Measurements from ENCODE around the gene CDH4. TPM values are rescaled to one million over a fixed set of nuclear protein-coding genes. Genes with fewer than 3 reads are reported as not detected.
A peak's percentile ranks its signal among the peaks of the same experiment; 100 is the strongest.

CDH4 gene
- total and polyA plus RNA-seq, 7 donors, result under 0.01 to 0.06 TPM; not detected in 5

DNA sequence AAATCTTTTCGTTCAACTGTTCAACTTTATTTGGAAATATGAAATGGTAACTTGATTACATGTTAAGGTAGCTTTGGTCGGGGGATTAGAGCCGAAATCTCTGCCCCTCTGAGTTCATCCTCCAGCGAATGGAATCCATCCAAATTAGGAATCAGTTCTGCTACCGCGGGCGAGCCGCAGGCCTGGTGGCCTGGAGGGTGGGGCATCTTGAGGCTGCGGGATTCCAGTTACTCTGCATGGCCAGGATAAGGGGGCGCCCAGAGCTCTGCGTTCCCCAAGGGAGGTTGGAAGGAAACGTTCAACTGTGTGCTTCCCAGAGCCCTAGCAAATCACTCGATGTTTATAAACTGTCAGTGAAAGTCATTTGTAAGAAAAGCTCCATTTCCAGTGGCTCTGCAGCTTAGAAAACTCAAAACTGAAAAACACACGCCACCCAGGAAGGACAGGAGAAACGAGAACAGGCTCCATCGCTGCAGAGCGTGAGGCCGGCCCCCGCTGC lies 551.4 kb downstream of the CDH4 start:
- no peaks in the 10 kb centered on the region for H3K36me3 ChIP-seq
- no peak for DNase-seq
- H3K4me1 ChIP-seq, result peaks cover 0 to 19% (median 11%) of the 10 kb centered on the region in 4 donors
- H3K9me3 ChIP-seq, result no peaks in the 10 kb centered on the region
- intact Hi-C loops (cut with DNase I), result no loop called here
- H3K27ac ChIP-seq, result no peak overlapping the region
- H3K4me3 ChIP-seq, result peak overlapping the region in 3 of 4 donors; percentile 7 to 25 (median 17)
- no peak for TF ChIP-seq POLR2A (IDR thresholded peaks at IDR 0.05)
- no peak for TF ChIP-seq CTCF (IDR thresholded peaks at IDR 0.05)
- no peak for TF ChIP-seq EP300 (IDR thresholded peaks at IDR 0.05)
- TF ChIP-seq POLR2AphosphoS5 (IDR thresholded peaks at IDR 0.05), result no peak
- WGBS, 2 donors, result 26 to 40% methylated on average over 19 of the region's 19 CpGs
- H3K27me3 ChIP-seq, result peaks cover 0 to 40% (median 6%) of the 10 kb centered on the region in 3 donors

DNA sequence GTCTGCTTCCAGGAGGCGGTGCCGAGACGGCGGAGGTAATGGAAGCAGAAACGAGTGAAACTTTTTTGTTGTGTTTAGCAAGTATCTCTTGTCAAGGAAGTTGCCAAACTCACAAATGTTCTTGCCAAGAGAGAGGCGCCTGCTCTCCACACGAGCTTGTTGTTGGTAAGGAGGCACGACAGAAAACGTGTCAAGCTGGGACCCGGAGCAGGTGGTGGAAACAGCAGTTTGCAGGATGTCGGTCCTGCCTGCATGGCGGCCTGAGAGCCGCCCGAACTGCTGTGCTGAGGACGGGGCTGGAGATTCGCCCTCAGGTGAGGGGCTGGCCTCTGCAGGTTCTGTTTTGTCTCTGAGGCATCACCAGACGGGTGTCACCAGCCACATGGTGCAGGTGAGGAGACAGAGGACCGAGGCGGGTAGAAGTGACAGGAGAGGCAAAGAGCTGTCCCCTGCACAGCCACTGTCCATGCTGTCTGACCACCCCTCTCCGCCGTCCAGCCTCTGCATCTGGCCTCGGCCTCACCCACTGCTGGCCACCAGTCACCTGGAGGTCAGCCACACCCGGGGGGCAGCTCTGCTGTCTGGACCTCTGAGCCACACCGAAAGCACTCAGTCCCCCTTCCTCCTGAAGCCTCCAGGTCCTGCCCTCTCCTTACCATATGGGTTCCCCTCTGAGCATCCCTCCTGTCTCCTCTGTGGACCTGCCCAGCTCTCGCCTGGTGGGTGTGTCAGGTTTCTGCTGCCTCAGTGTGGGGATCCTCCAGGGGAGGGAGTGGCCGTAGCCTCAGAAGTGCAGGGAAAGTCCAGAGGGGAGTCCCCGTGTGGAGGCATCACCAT lies 552.1 kb downstream of the CDH4 start:
- H3K9me3 ChIP-seq, result no peaks in the 10 kb centered on the region
- H3K4me3 ChIP-seq, result peak overlapping the region in 3 of 4 donors; percentile 7 to 25 (median 17)
- WGBS, 2 donors, result 43 to 47% methylated on average over 27 of the region's 27 CpGs
- H3K4me1 ChIP-seq, result peaks cover 0 to 19% (median 11%) of the 10 kb centered on the region in 4 donors
- TF ChIP-seq POLR2AphosphoS5 (IDR thresholded peaks at IDR 0.05) (no peak), CTCF (IDR thresholded peaks at IDR 0.05) (no peak)
- H3K27me3 ChIP-seq, result peaks cover 0 to 43% (median 9%) of the 10 kb centered on the region in 3 donors
- no peak for DNase-seq
- intact Hi-C loops (cut with DNase I), result no loop called here
- H3K27ac ChIP-seq, result no peak overlapping the region
- H3K36me3 ChIP-seq, result no peaks in the 10 kb centered on the region

- Histone ChIP-seq H3K36me3 (no peaks in the 10 kb centered on the region), H3K4me3 (no peak overlapping the region), H3K27ac (no peak overlapping the region), H3K9me3 (no peaks in the 10 kb centered on the region), H3K4me1 (peaks cover 0 to 19% (median 11%) of the 10 kb centered on the region in 4 donors), H3K27me3 (peaks cover 0 to 45% (median 10%) of the 10 kb centered on the region in 3 donors)
- TF ChIP-seq POLR2A (IDR thresholded peaks at IDR 0.05) (no peak), EP300 (IDR thresholded peaks at IDR 0.05) (no peak), CTCF (IDR thresholded peaks at IDR 0.05) (no peak), POLR2AphosphoS5 (IDR thresholded peaks at IDR 0.05) (no peak)
- intact Hi-C loops (cut with DNase I), result no loop called here
- no peak for DNase-seq
- WGBS, 2 donors, result 83% methylated on average over 13 of the region's 13 CpGs
Observed at GRCh38 chr20:61804752-61805295, 552.8 kb downstream of the CDH4 start.

DNA sequence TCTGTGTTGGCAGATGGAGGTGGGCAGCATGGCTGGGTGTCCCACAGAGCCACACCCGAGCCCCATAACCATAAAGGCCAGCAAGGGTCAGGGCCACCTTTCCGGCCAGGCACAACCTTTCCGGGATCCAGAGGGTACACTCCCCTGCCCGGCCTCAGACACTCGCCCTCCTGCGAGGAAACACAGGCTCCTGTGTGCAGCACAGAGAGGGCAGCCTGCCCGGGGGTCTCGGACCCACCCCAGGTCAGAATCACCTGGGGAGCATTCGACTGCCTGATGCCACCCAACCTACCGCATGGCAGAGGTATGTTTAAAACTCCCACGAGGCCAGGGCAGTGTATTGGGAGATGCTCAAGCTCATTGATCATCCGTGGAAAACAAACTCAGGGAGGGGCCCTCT lies 553.3 kb downstream of the CDH4 start:
- Histone ChIP-seq H3K4me1 (peaks cover 0 to 19% (median 11%) of the 10 kb centered on the region in 4 donors), H3K9me3 (no peaks in the 10 kb centered on the region), H3K4me3 (no peak overlapping the region), H3K27me3 (peaks cover 0 to 45% (median 10%) of the 10 kb centered on the region in 3 donors), H3K27ac (no peak overlapping the region), H3K36me3 (no peaks in the 10 kb centered on the region)
- 77 to 89% methylated on average over 12 of the region's 12 CpGs for WGBS, 2 donors
- intact Hi-C loops (cut with DNase I), result no loop called here
- TF ChIP-seq POLR2AphosphoS5 (IDR thresholded peaks at IDR 0.05) (no peak), POLR2A (IDR thresholded peaks at IDR 0.05) (no peak), EP300 (IDR thresholded peaks at IDR 0.05) (no peak), CTCF (IDR thresholded peaks at IDR 0.05) (no peak)
- no peak for DNase-seq

Measured in sigmoid colon (tissue), 7 donors.